ENCODE measurements around the gene TLR8. TPM values are rescaled to one million over a fixed set of nuclear protein-coding genes. Genes with fewer than 3 reads are reported as not detected.
"Not testable (repeated sequence)": the region's sequence is repeated elsewhere in the genome, so short reads cannot be mapped to it uniquely, and the experiment has no call there.

The TLR8 gene
- total and polyA plus RNA-seq, 2 of the 4 experiments (the other 2 are of a cell fraction): not detected

- H3K23ac ChIP-seq (ENCODE audit: low read depth, low read length); in situ Hi-C loops (cut with MboI; ENCODE audit: low sequenced_read_pairs); H3K9ac ChIP-seq (ENCODE audit: low read depth, low read length); H3K9me1 ChIP-seq (ENCODE audit: insufficient read depth, low read length); H3K4me2 ChIP-seq (ENCODE audit: low read depth, low read length); H4K5ac ChIP-seq (ENCODE audit: low read depth, low read length); H3K4me1 ChIP-seq (ENCODE audit: control insufficient read depth, insufficient read depth, low read length); H4K20me1 ChIP-seq (ENCODE audit: insufficient read depth, low read length); H3K27ac ChIP-seq (ENCODE audit: insufficient read depth, low read length); H3K18ac ChIP-seq (ENCODE audit: low read depth, low read length); H2AK9ac ChIP-seq (replicated peaks; ENCODE audit: low read depth, low read length, poor library complexity); H3K4ac ChIP-seq (ENCODE audit: low read depth, low read length); dilution Hi-C loops (cut with HindIII; ENCODE audit: low sequenced_read_pairs, unreplicated experiment); H2BK20ac ChIP-seq (ENCODE audit: low read depth, low read length); POLR2A ChIA-PET (ENCODE audit: unreplicated experiment); H3K9me3 ChIP-seq (ENCODE audit: control insufficient read depth, insufficient read depth, low read length); H2AFZ ChIP-seq (replicated peaks; ENCODE audit: low read length, poor library complexity); H3K27me3 ChIP-seq (ENCODE audit: control insufficient read depth, insufficient read depth, low read length); ATAC-seq (ENCODE audit: low read depth); CTCF ChIA-PET; H2BK15ac ChIP-seq (ENCODE audit: low read depth, low read length); H4K91ac ChIP-seq (ENCODE audit: insufficient read depth, low read depth, low read length); H3K56ac ChIP-seq (ENCODE audit: extremely low read depth, insufficient read depth, low read length); BruUV-seq (replicated peaks); H4K8ac ChIP-seq (ENCODE audit: low read depth in 2 of 2, low read length in 2 of 2); H2BK120ac ChIP-seq (ENCODE audit: low read depth, low read length); H2BK5ac ChIP-seq (ENCODE audit: low read depth, low read length, poor library complexity, severe bottlenecking); H3K36me3 ChIP-seq (ENCODE audit: control insufficient read depth, insufficient read depth, low read length); H3K4me3 ChIP-seq (ENCODE audit: insufficient read depth, low read depth, low read length); H3K14ac ChIP-seq (replicated peaks; ENCODE audit: low read depth, low read length); H3K79me1 ChIP-seq (ENCODE audit: low read depth in 1 of 2, low read length in 2 of 2); DNase-seq; H2AK5ac ChIP-seq (ENCODE audit: low read depth, low read length): not testable (repeated sequence)
- intact Hi-C loops (cut with micrococcal nuclease): loop anchor here (10.0 kb wide), 1 partner anchor 704 kb away; no protein-coding TSS in a partner anchor
- WGBS, 2 experiments (ENCODE audit: extremely low coverage in 2 of 2, insufficient read length in 1 of 2): no CpG with 5 or more reads among the region's 9 CpGs
These were observed 34.1 kb downstream of the TLR8 start for GRCh38 chrX:12940471-12940870.

- in situ Hi-C loops (cut with MboI; ENCODE audit: low sequenced_read_pairs); CTCF ChIA-PET: not testable (repeated sequence)
- intact Hi-C loops (cut with micrococcal nuclease): loop anchor here (10.0 kb wide), 1 partner anchor 701 kb away; no protein-coding TSS in a partner anchor
These were observed 37.2 kb downstream of the TLR8 start for GRCh38 chrX:12943592-12943991.

More at GRCh38 chrX:12943592-12943991, 37.2 kb downstream of the TLR8 start:
- H3K9me1 ChIP-seq (ENCODE audit: insufficient read depth, low read length); H3K4me3 ChIP-seq (ENCODE audit: insufficient read depth, low read depth, low read length); H2AFZ ChIP-seq (replicated peaks; ENCODE audit: low read length, poor library complexity); H3K4ac ChIP-seq (ENCODE audit: low read depth, low read length); H3K27ac ChIP-seq (ENCODE audit: insufficient read depth, low read length); H2AK5ac ChIP-seq (ENCODE audit: low read depth, low read length); POLR2A ChIA-PET (ENCODE audit: unreplicated experiment); dilution Hi-C loops (cut with HindIII; ENCODE audit: low sequenced_read_pairs, unreplicated experiment); H3K4me2 ChIP-seq (ENCODE audit: low read depth, low read length); H3K9me3 ChIP-seq (ENCODE audit: control insufficient read depth, insufficient read depth, low read length); H2BK15ac ChIP-seq (ENCODE audit: low read depth, low read length); H3K18ac ChIP-seq (ENCODE audit: low read depth, low read length); H3K36me3 ChIP-seq (ENCODE audit: control insufficient read depth, insufficient read depth, low read length); H2BK5ac ChIP-seq (ENCODE audit: low read depth, low read length, poor library complexity, severe bottlenecking); H3K14ac ChIP-seq (replicated peaks; ENCODE audit: low read depth, low read length); H3K56ac ChIP-seq (ENCODE audit: extremely low read depth, insufficient read depth, low read length); H4K91ac ChIP-seq (ENCODE audit: insufficient read depth, low read depth, low read length); H2AK9ac ChIP-seq (replicated peaks; ENCODE audit: low read depth, low read length, poor library complexity); H2BK20ac ChIP-seq (ENCODE audit: low read depth, low read length); H4K20me1 ChIP-seq (ENCODE audit: insufficient read depth, low read length); H3K4me1 ChIP-seq (ENCODE audit: control insufficient read depth, insufficient read depth, low read length); BruUV-seq (replicated peaks); H3K27me3 ChIP-seq (ENCODE audit: control insufficient read depth, insufficient read depth, low read length); H4K5ac ChIP-seq (ENCODE audit: low read depth, low read length); DNase-seq; H2BK120ac ChIP-seq (ENCODE audit: low read depth, low read length); H4K8ac ChIP-seq (ENCODE audit: low read depth in 2 of 2, low read length in 2 of 2); H3K9ac ChIP-seq (ENCODE audit: low read depth, low read length); ATAC-seq (ENCODE audit: low read depth); H3K23ac ChIP-seq (ENCODE audit: low read depth, low read length); H3K79me1 ChIP-seq (ENCODE audit: low read depth in 1 of 2, low read length in 2 of 2): not testable (repeated sequence)
- WGBS, 2 experiments (ENCODE audit: extremely low coverage in 2 of 2, insufficient read length in 1 of 2): no CpG with 5 or more reads among the region's 6 CpGs

Measured in IMR-90 (cell line).